ENCODE measurements around the gene UGCG. TPM values are rescaled to one million over a fixed set of nuclear protein-coding genes. Genes with fewer than 3 reads are reported as not detected.

The UGCG gene
- total and polyA plus RNA-seq, 7 donors: 7.2 to 74.6 (median 17.6) TPM

DNA sequence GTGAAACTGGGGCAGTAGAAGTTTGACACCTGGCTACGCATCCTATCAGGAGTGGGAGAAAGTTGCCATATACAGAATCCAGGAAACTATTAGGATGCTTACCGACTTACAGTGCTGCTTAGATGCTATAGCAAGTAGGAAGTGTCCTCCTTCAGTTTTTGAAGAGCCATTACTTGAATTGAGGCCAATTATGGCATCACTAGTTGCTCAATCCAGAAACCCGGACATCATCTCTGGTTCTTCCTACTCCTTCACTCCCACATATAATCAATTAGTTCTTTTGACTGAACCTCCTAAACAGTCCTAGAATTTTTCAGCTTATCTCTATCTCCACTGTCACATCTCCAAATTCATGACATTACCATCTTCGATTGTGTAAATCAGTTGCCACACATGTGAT is 41.8 kb upstream of the UGCG start:
- WGBS, 3 donors: 59 to 78% (median 69%) methylated on average over 4 of the region's 4 CpGs
- no peaks in the 10 kb centered on the region for H3K27me3 ChIP-seq (ENCODE audit: insufficient read depth in 3 of 3, low read length in 2 of 3)
- no peak overlapping the region for H3K4me3 ChIP-seq
- TF ChIP-seq CTCF (IDR thresholded peaks at IDR 0.05): no peak
- DNase-seq: no peak
- no peaks in the 10 kb centered on the region for H3K4me1 ChIP-seq
- ATAC-seq: no peak
- intact Hi-C loops (cut with DNase I): no loop called here
- H3K27ac ChIP-seq: no peak overlapping the region
- no peaks in the 10 kb centered on the region for H3K9me3 ChIP-seq
- no peaks in the 10 kb centered on the region for H3K36me3 ChIP-seq (ENCODE audit: insufficient read depth in 1 of 2, low read depth in 1 of 2)

- no peaks in the 10 kb centered on the region for H3K27me3 ChIP-seq (ENCODE audit: insufficient read depth in 3 of 3, low read length in 2 of 3)
- ATAC-seq: no peak
- no peak overlapping the region for H3K4me3 ChIP-seq
- H3K36me3 ChIP-seq (ENCODE audit: insufficient read depth in 1 of 2, low read depth in 1 of 2): no peaks in the 10 kb centered on the region
- 73 to 80% (median 74%) methylated on average over 3 of the region's 3 CpGs for WGBS, 3 donors
- no peak for DNase-seq
- H3K4me1 ChIP-seq: no peaks in the 10 kb centered on the region
- no peak overlapping the region for H3K27ac ChIP-seq
- TF ChIP-seq CTCF (IDR thresholded peaks at IDR 0.05): no peak
- H3K9me3 ChIP-seq: peaks cover 3% of the 10 kb centered on the region
- intact Hi-C loops (cut with DNase I): no loop called here
Observed at GRCh38 chr9:111857555-111858211, 38.9 kb upstream of the UGCG start.

DNA sequence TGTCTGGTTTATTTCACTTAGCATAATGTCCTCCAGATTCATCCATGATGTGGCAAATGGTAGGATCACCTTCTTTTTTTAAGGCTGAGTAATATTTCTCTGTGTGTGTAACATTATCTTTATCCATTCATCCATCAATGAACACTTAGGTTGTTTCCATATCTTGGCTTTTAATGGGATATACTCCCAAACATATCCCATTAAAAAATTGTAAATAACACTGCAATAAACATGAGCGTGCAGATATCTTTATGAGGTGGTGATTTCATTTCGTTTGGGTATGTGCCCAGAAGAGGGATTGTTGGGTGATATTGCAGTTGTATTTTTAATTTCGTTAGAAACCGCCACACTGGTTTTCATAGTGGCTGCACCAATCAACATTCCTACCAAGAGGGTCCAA is 36.2 kb upstream of the UGCG start:
- no peak for ATAC-seq
- DNase-seq: no peak
- Histone ChIP-seq H3K36me3 (ENCODE audit: insufficient read depth in 1 of 2, low read depth in 1 of 2) (no peaks in the 10 kb centered on the region), H3K9me3 (peaks cover 6% of the 10 kb centered on the region), H3K4me3 (no peak overlapping the region), H3K4me1 (no peaks in the 10 kb centered on the region), H3K27me3 (ENCODE audit: insufficient read depth in 3 of 3, low read length in 2 of 3) (no peaks in the 10 kb centered on the region), H3K27ac (no peak overlapping the region)
- WGBS, 3 donors: 92 to 94% (median 92%) methylated on average over 4 of the region's 4 CpGs
- no peak for TF ChIP-seq CTCF (IDR thresholded peaks at IDR 0.05)
- intact Hi-C loops (cut with DNase I): no loop called here

- Histone ChIP-seq H3K27me3 (ENCODE audit: insufficient read depth in 3 of 3, low read length in 2 of 3) (no peaks in the 10 kb centered on the region), H3K4me3 (no peak overlapping the region), H3K27ac (no peak overlapping the region), H3K36me3 (ENCODE audit: insufficient read depth in 1 of 2, low read depth in 1 of 2) (no peaks in the 10 kb centered on the region), H3K4me1 (no peaks in the 10 kb centered on the region), H3K9me3 (peaks cover 6% of the 10 kb centered on the region)
- DNase-seq (no peak), ATAC-seq (no peak)
- intact Hi-C loops (cut with DNase I): no loop called here
- 86 to 92% (median 89%) methylated on average over 3 of the region's 3 CpGs for WGBS, 3 donors
- no peak for TF ChIP-seq CTCF (IDR thresholded peaks at IDR 0.05)
Observed at GRCh38 chr9:111863636-111864035, 33.0 kb upstream of the UGCG start.

GRCh38 chr9:111866976-111867375 is 29.6 kb upstream of the UGCG start:
- DNase-seq (no peak), ATAC-seq (no peak)
- H3K4me3 ChIP-seq: no peak overlapping the region
- TF ChIP-seq CTCF (IDR thresholded peaks at IDR 0.05): no peak
- H3K27me3 ChIP-seq (ENCODE audit: insufficient read depth in 3 of 3, low read length in 2 of 3): no peaks in the 10 kb centered on the region
- H3K27ac ChIP-seq: no peak overlapping the region
- intact Hi-C loops (cut with DNase I): no loop called here
- H3K9me3 ChIP-seq: peaks cover 6% of the 10 kb centered on the region
- H3K4me1 ChIP-seq: no peaks in the 10 kb centered on the region
- no peaks in the 10 kb centered on the region for H3K36me3 ChIP-seq (ENCODE audit: insufficient read depth in 1 of 2, low read depth in 1 of 2)
- WGBS, 3 donors: 69 to 72% (median 70%) methylated on average over 5 of the region's 5 CpGs
